Panc1 (cell line): Measurements from ENCODE around the gene GPRC6A.

Experiments used
- CTCF ChIP-seq: fragments of 450-650 bp; IDR thresholded peaks from 2 replicates; pipeline ENCODE4 v1.5.1; 2017; ENCODE audit warnings: mild to moderate bottlenecking
- POLR2AphosphoS5 ChIP-seq: IDR thresholded peaks from 2 replicates; pipeline ENCODE4 v1.6.1; 2012; ENCODE audit warnings: mild to moderate bottlenecking, low read depth, low read length, moderate library complexity

- TF ChIP-seq POLR2AphosphoS5, result no peak
- TF ChIP-seq CTCF, result no peak
These were observed 47.2 kb upstream of the GPRC6A start for GRCh38 chr6:116876107-116876506.
